CD4-positive, alpha-beta T cell treated with Interleukin-12 subunit alpha and Interleukin-12 subunit beta, for 1 hour (primary cell): ENCODE results near the gene ESYT3.
"Not testable (repeated sequence)": the region's sequence is repeated elsewhere in the genome, so short reads cannot be mapped to it uniquely, and the experiment has no call there.

Experiments used
- DNase-seq: peaks from one replicate; pipeline ENCODE4 v3.0.0-alpha.2; 2020

The ESYT3 gene

GRCh38 chr3:138412821-138413551, 21.4 kb upstream of the ESYT3 start:
- no peak for DNase-seq

- not testable (repeated sequence) for DNase-seq
Observed at GRCh38 chr3:138416236-138416635, 18.2 kb upstream of the ESYT3 start.

GRCh38 chr3:138417559-138417982, 16.8 kb upstream of the ESYT3 start:
- DNase-seq: peak; percentile 62

DNA sequence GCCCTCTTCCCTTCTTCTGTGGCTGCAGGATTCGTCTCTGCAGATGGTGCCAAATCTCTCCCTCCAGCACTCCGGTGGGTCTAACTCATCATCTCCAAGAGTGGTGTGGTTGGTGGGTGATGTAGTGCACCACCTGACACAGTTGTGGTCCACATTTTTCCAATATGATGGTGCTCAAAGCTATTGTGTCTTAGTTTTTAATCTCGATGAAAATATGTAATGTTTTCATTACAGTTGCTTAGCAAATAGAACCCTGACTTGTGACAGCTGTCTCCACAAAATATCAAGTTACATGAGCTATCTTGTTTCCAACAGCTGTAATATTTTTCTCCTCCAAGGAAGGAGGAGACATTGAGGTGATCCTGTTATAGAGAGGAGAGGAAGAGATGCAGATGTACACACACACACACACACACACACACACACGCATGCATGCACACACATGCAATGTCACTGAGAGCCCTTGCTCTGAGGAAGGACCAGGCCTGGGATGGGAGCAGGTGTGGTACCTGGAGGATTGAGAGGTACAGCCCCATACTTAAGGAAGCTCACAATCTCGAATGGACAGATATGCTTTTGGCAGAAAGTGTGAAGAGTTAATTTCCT, 15.7 kb upstream of the ESYT3 start:
- DNase-seq: no peak

DNA sequence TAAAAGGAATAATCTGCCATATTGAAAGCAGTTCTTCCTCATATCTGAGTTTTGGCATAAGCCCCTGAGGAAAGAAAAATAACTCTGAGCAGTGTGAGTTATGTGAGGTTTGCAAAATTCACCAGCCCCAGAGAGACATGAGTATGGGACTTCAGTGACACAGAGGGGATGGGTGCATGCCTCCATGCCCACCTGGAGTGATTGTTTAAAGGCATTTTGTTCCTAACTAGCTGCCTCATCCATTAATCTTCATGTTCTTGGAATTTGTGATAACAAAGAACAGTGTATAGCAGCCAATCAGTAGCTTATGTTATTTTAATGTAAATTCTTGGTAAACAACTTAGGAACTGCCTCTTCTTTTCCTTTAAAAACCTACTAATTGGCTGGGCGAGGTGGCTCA, 11.1 kb upstream of the ESYT3 start:
- no peak for DNase-seq

DNA sequence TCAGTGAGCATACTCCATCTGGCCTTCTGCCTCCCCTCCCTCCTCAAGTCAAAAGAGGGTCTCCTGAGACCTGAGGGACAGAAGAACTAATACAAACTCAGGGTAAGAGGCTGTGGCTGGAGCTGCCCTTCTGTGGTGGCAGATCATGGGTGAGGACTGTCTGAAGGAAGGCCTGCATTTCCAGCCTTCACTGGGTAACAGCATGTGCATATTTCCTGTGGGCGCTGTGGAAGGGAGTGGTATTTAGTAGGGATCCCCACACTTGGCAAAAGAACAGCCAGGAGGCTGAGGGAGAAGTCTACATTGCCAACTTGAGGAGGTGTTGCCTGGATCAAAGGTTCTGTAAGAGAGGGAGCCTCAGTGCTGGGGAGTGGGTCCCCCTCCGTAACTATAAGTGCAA, 10.1 kb upstream of the ESYT3 start:
- no peak for DNase-seq

DNA sequence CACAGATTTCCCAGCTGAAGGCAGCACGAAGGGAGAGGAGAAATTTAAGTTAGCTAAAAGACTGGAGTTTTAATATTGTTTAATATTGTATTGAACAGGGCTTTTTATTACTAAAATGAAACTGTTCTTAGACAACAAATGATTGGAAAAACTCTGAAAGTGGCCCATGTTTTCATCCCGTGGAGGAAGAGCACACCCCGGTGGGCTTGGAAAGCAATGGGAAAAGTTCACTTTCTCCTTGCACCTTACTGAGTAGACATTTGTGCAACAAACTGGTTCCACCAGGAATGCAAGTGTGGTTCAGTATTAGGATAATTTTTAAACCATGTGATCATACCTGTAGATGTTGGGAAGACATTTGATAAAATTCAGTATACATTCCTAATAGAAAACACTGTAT, 8.2 kb upstream of the ESYT3 start:
- no peak for DNase-seq

- not testable (repeated sequence) for DNase-seq
Observed at GRCh38 chr3:138426754-138427153, 7.7 kb upstream of the ESYT3 start.

DNA sequence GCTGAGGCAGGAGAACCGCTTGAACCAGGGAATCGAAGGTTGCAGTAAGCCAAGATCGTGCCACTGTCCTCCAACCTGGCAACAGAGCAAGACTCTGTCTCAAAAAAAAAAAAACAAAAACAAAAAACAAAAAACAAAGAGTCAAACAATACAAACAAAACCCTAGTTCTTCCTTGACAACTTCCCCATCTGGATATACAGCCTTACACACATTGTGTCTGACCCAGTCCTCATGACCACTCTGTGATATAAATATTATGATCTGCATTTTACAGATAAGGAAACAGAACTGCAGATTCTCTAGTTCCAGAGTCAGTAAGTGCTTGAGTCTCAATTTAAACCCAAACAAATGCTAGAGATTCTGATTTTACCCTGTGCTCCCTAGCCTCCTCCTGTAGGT, 4.8 kb upstream of the ESYT3 start:
- no peak for DNase-seq

DNA sequence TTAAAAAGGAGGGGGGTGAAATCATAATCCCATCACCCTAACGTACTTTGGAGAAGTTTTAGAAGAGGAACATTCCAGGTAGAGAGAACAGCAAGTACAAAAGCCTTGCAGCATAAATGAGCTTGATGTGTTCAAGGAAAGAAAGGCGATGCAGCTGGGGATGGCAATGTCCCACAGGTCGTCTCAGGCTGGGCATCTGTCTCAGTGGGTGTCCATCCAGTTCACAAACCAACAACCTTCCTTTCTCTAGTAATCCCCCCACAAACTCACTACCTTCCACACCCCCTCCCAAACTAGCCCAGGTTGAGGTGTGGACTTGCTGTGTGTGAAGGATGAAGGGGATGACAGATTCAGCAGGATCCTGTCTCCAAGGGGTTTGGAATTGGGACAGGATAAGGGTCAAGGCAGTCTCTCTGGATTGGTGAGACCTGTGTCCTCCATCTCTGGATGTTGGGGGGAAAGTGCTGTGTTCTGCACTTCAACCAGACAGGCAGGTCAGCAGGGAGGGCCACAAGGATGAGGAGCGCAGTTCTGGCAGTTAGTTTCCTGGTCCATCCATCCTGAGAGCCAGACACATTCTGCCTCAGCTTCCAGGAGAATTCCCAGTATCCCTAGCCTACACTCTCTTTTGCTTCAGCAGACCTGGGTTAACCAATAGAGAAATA, 1.7 kb upstream of the ESYT3 start:
- no peak for DNase-seq

- no peak for DNase-seq
Observed at GRCh38 chr3:138433892-138434275, 532 bp upstream of the ESYT3 start.

- no peak for DNase-seq
Observed at GRCh38 chr3:138434875-138435772, 708 bp downstream of the ESYT3 start.

GRCh38 chr3:138435840-138436239, 1.4 kb downstream of the ESYT3 start:
- DNase-seq: no peak

DNA sequence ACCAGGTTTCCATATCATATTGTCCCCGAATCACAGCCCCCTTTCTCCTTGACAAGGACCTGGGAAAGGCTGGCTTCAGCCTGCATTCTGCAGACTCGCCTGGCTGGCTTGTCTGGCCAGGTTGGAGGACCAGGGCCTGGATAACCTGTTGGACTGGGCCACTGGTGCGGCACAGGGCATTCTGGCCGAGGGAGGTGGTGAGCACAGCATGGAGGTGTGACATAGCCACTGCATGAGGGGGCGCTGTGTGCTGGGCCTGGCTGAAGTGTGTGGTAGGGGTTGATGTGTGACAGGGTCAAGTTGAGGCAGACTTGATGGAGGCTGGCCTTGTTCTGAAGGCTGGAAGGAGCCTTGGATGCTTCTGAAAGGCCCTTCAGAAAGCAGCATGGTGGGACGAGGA, 2.9 kb downstream of the ESYT3 start:
- DNase-seq: no peak

- DNase-seq: no peak
Observed at GRCh38 chr3:138438896-138439295, 4.5 kb downstream of the ESYT3 start.

GRCh38 chr3:138439646-138440045, 5.2 kb downstream of the ESYT3 start:
- DNase-seq: no peak

- DNase-seq: no peak
Observed at GRCh38 chr3:138440121-138440521, 5.7 kb downstream of the ESYT3 start.

- no peak for DNase-seq
Observed at GRCh38 chr3:138440596-138440995, 6.2 kb downstream of the ESYT3 start.

GRCh38 chr3:138441256-138441655, 6.8 kb downstream of the ESYT3 start:
- no peak for DNase-seq

- DNase-seq: no peak
Observed at GRCh38 chr3:138441742-138442141, 7.3 kb downstream of the ESYT3 start.

DNA sequence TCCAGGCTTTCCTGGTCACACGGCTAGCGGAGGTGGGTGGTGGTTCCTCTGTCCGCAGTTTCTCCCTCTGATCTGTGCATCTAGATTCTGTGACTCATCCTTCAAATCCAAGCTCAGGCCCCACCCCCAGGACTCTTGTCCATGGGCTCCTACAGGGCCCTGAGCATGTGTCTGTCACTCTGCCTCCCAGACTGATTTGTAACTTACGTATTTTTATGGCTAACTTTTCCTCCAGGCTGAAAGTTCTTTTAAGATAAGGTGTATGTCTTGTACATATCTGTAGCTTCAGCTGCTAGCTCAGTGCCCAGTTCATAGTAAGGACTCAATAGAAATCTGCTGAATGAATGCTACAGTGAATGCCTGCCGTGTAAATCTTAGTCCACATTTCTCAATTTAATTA, 8.0 kb downstream of the ESYT3 start:
- DNase-seq: no peak

DNA sequence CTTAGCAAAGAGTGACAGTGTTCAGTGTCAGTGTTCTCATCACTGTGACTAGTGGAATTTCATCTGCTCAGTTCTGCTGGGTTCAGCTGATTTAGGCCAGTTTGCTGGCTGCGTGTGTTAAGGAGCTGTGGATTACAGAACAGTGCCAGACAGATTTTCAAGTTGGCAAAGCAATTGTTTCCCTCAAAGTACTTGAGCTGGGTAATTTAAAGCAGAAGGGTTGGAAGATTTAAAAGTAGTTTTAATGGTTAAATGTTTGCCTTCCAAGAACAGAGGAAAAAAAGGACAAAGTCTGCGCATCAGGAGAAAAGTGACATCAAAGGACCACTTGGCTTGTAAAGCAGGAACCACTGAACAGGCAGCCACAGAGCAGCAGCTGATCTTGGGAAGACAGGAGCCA, 8.7 kb downstream of the ESYT3 start:
- DNase-seq: no peak
